ENCODE measurements around the gene ADPRH.

ADPRH gene

DNA sequence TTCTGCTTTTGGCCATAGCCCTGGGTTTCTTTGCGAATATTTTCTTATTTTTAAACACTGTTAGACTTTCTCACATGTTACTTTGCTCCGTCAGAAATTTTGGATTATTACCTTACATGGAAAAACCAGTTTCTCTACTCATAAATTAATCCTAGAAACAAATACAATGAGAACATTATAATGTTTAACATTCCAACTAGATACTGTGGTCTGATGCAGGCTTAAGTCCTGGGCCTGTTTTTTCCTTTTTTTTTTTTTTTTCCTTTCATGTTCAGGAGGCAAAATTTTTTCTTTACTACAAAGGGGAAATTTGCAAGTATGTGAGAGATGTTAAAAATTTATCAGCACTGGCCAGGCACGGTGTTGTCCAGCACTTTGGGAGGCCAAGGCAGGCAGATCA is 52.2 kb downstream of the ADPRH start:
- no peak for DNase-seq

- DNase-seq = no peak
These were observed 52.9 kb downstream of the ADPRH start for GRCh38 chr3:119632216-119632615.

- DNase-seq = no peak
These were observed 53.5 kb downstream of the ADPRH start for GRCh38 chr3:119632829-119633228.

- DNase-seq = no peak
These were observed 56.4 kb downstream of the ADPRH start for GRCh38 chr3:119635719-119636118.

DNA sequence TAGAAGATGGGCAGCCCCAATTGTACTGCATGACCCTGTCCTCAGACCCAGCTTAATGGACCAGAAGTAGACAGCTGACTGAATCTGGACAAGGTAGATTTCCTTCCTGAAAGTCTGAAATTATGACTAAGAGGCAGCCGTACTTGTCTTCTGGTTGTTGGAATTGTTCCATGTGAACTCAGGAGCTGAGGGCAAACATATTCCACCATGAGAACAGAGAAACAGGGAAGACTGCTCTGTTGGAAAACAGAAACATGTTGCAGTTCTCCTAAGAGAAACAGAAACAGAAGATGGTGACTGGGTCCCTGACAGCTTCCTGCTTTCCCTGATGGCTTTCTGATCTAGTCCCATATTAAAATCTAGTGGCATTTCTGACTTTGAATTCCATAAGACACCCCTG is 57.0 kb downstream of the ADPRH start:
- no peak for DNase-seq

GRCh38 chr3:119636891-119637611 is 57.8 kb downstream of the ADPRH start:
- DNase-seq = no peak

- no peak for DNase-seq
These were observed 58.6 kb downstream of the ADPRH start for GRCh38 chr3:119637679-119638477.

Measured in NCI-H2081 treated with DMSO at 0.1 percent for 48 hours (cell line).